IMR-90 (cell line): Measurements from ENCODE around the gene BHLHA15. TPM values are rescaled to one million over a fixed set of nuclear protein-coding genes. Genes with fewer than 3 reads are reported as not detected.

Source experiments
- ATAC-seq: fragments of 200-7000 bp; cut with Tn5 transposase; 2 replicates; pipeline ENCODE4 v1.9.1; 2020; ENCODE audit warnings: low read depth, mild to moderate bottlenecking, moderate library complexity
- BruUV-seq: library from RNA; stranded (reverse); fragments of 400-500 nt; replicated peaks from 2 replicates; lab custom pipeline; 2021; lab: Mats Ljungman, UMichigan
- CTCF ChIA-PET: fragments of 300-600 bp; formaldehyde crosslinking; extraction: SDS; loops from one replicate; lab custom pipeline; 2021; ENCODE audit warnings: antibody characterized with exemption; lab: Yijun Ruan, JAX
- POLR2A ChIA-PET: fragments of 300-600 bp; sonication (Branson Sonifier 250); formaldehyde crosslinking; loops from one replicate; lab custom pipeline; 2022; ENCODE audit warnings: antibody characterized with exemption; ENCODE audit not compliant: unreplicated experiment; lab: Charles Lee
- DNase-seq: peaks from one replicate; pipeline ENCODE4 v3.0.0; 2013
- H2AFZ ChIP-seq: replicated peaks from 2 replicates; pipeline ENCODE3; 2013; ENCODE audit warnings: low read length, mild to moderate bottlenecking; ENCODE audit not compliant: poor library complexity
- H2AK5ac ChIP-seq: 2 replicates; pipeline ENCODE4 v1.6.1; 2013; ENCODE audit warnings: low read depth, low read length, inconsistent platforms
- H2AK9ac ChIP-seq: replicated peaks from 2 replicates; pipeline ENCODE3; 2013; ENCODE audit warnings: mild to moderate bottlenecking, low read depth, low read length, moderate library complexity; ENCODE audit not compliant: poor library complexity
- H2BK120ac ChIP-seq: 2 replicates; pipeline ENCODE4 v1.6.1; 2013; ENCODE audit warnings: low read depth, low read length, inconsistent platforms
- H2BK15ac ChIP-seq: 3 replicates; pipeline ENCODE4 v1.6.1; 2013; ENCODE audit warnings: low read depth, low read length, inconsistent platforms
- H2BK20ac ChIP-seq: 2 replicates; pipeline ENCODE4 v1.6.1; 2013; ENCODE audit warnings: low read depth, mild to moderate bottlenecking, inconsistent platforms, low read length, moderate library complexity
- H2BK5ac ChIP-seq: 2 replicates; pipeline ENCODE4 v1.6.1; 2013; ENCODE audit warnings: mild to moderate bottlenecking, low read depth, low read length, inconsistent platforms; ENCODE audit not compliant: poor library complexity, severe bottlenecking
- H3K14ac ChIP-seq: replicated peaks from 2 replicates; pipeline ENCODE4 v1.6.1; 2013; ENCODE audit warnings: low read depth, low read length, inconsistent platforms
- H3K18ac ChIP-seq: 2 replicates; pipeline ENCODE4 v1.6.1; 2013; ENCODE audit warnings: low read depth, low read length, control low read depth
- H3K23ac ChIP-seq: 2 replicates; pipeline ENCODE4 v1.6.1; 2013; ENCODE audit warnings: low read depth, low read length, inconsistent platforms
- H3K27ac ChIP-seq: 2 replicates; pipeline ENCODE4 v1.5.1; 2013; ENCODE audit warnings: mild to moderate bottlenecking, control low read depth, low read length; ENCODE audit not compliant: insufficient read depth
- H3K27me3 ChIP-seq: 2 replicates; pipeline ENCODE4 v1.6.1; 2013; ENCODE audit warnings: low read length; ENCODE audit not compliant: control insufficient read depth, insufficient read depth
- H3K36me3 ChIP-seq: 2 replicates; pipeline ENCODE4 v1.6.1; 2013; ENCODE audit warnings: low read length, mixed read lengths; ENCODE audit not compliant: control insufficient read depth, insufficient read depth
- H3K4ac ChIP-seq: 2 replicates; pipeline ENCODE4 v1.6.1; 2013; ENCODE audit warnings: low read depth, low read length, inconsistent platforms
- H3K4me1 ChIP-seq: 2 replicates; pipeline ENCODE4 v1.6.1; 2013; ENCODE audit warnings: low read length, mixed read lengths; ENCODE audit not compliant: control insufficient read depth, insufficient read depth
- H3K4me2 ChIP-seq: 2 replicates; pipeline ENCODE4 v1.6.1; 2013; ENCODE audit warnings: low read depth, mild to moderate bottlenecking, control low read depth, low read length, moderate library complexity
- H3K4me3 ChIP-seq: 2 replicates; pipeline ENCODE4 v1.5.1; 2013; ENCODE audit warnings: low read depth, mild to moderate bottlenecking, control low read depth, low read length, moderate library complexity; ENCODE audit not compliant: insufficient read depth
- H3K56ac ChIP-seq: 2 replicates; pipeline ENCODE4 v1.6.1; 2013; ENCODE audit warnings: low read length, inconsistent platforms; ENCODE audit not compliant: insufficient read depth; ENCODE audit errors: extremely low read depth
- H3K79me1 ChIP-seq, 2 experiments: 2 replicates each; pipeline ENCODE4 v1.6.1; 2013; ENCODE audit warnings: low read length in 2 of 2, inconsistent platforms in 1 of 2, low read depth in 1 of 2
- H3K9ac ChIP-seq: 2 replicates; pipeline ENCODE4 v1.6.1; 2013; ENCODE audit warnings: low read depth, low read length, control low read depth
- H3K9me1 ChIP-seq: 2 replicates; pipeline ENCODE4 v1.6.1; 2013; ENCODE audit warnings: low read length, inconsistent platforms; ENCODE audit not compliant: insufficient read depth
- H3K9me3 ChIP-seq: 2 replicates; pipeline ENCODE4 v1.6.1; 2013; ENCODE audit warnings: low read length; ENCODE audit not compliant: control insufficient read depth, insufficient read depth
- H4K20me1 ChIP-seq: 2 replicates; pipeline ENCODE4 v1.6.1; 2013; ENCODE audit warnings: low read length, inconsistent platforms; ENCODE audit not compliant: insufficient read depth
- H4K5ac ChIP-seq: 2 replicates; pipeline ENCODE4 v1.6.1; 2013; ENCODE audit warnings: mild to moderate bottlenecking, low read depth, low read length, control low read depth
- H4K8ac ChIP-seq, 2 experiments: 2 replicates each; pipeline ENCODE4 v1.6.1; 2013; ENCODE audit warnings: low read depth in 2 of 2, low read length in 2 of 2, control low read depth in 1 of 2, inconsistent platforms in 1 of 2
- H4K91ac ChIP-seq: 2 replicates; pipeline ENCODE4 v1.6.1; 2013; ENCODE audit warnings: low read depth, low read length, inconsistent platforms; ENCODE audit not compliant: insufficient read depth
- MAZ ChIP-seq: IDR thresholded peaks from 2 replicates; pipeline ENCODE4 v1.6.1; 2012; ENCODE audit warnings: low read depth, mild to moderate bottlenecking, low read length, improper control_type of control experiment, moderate library complexity, borderline replicate concordance
- NFE2L2 ChIP-seq: fragments of 150-350 bp; IDR thresholded peaks from 2 replicates; pipeline ENCODE4 v1.6.1; 2016; ENCODE audit warnings: low read depth, mild to moderate bottlenecking, low read length
- RCOR1 ChIP-seq: IDR thresholded peaks from 2 replicates; pipeline ENCODE4 v1.6.1; 2012; ENCODE audit warnings: mild to moderate bottlenecking, low read length, improper control_type of control experiment; ENCODE audit not compliant: insufficient replicate concordance
- WGBS, 2 experiments: methylation state at CpG; one replicate each; pipeline versions ENCODE4 v1.1.5 to v1.1.7; 2013; ENCODE audit warnings: missing lambda C conversion rate in 2 of 2; ENCODE audit not compliant: insufficient read length in 1 of 2; ENCODE audit errors: extremely low coverage in 2 of 2; 5-methylcytosine and 5-hydroxymethylcytosine counted together
- dilution Hi-C: fragments of 300-500 bp; cut with HindIII; formaldehyde crosslinking; loops from one replicate; pipeline ENCODE4 v1.14.3; 2018; ENCODE audit warnings: low sequenced_read_pairs; ENCODE audit not compliant: unreplicated experiment
- in situ Hi-C: fragments of 300-500 bp; cut with MboI; formaldehyde crosslinking; loops from 3 replicates; pipeline ENCODE4 v1.14.3; 2019; ENCODE audit warnings: low sequenced_read_pairs, inconsistent platforms, mixed read lengths
- intact Hi-C: fragments of 100-400 bp; cut with micrococcal nuclease; formaldehyde crosslinking; loops from 2 replicates; pipeline ENCODE4 v1.10.0; 2022
- polyA plus RNA-seq, 3 experiments: library from polyadenylated mRNA; depleted of rRNA; stranded (reverse); fragments of >200 nt; gene quantifications; 2 replicates each; pipeline ENCODE4 v1.2.3, GENCODE V29; 2012; ENCODE audit warnings: low replicate concordance in 1 of 3
- total RNA-seq: library from RNA; depleted of rRNA; stranded (reverse); fragments of >200 nt; gene quantifications from 2 replicates; pipeline ENCODE4 v1.2.3, GENCODE V29; 2012
- TF ChIP-seq, protein P1 (sequence below): fragments of 150-350 bp; IDR thresholded peaks from 2 replicates; pipeline ENCODE4 v1.6.1; 2016; ENCODE audit warnings: low read depth, mild to moderate bottlenecking, low read length, moderate library complexity, borderline replicate concordance
- TF ChIP-seq, protein P2 (sequence below): fragments of 150-350 bp; IDR thresholded peaks from 2 replicates; pipeline ENCODE4 v1.6.1; 2017; ENCODE audit warnings: mild to moderate bottlenecking, antibody characterized with exemption, low read length, low read depth

BHLHA15 gene
- total and polyA plus RNA-seq, 2 of the 4 experiments (the other 2 are of a cell fraction), result not detected

DNA sequence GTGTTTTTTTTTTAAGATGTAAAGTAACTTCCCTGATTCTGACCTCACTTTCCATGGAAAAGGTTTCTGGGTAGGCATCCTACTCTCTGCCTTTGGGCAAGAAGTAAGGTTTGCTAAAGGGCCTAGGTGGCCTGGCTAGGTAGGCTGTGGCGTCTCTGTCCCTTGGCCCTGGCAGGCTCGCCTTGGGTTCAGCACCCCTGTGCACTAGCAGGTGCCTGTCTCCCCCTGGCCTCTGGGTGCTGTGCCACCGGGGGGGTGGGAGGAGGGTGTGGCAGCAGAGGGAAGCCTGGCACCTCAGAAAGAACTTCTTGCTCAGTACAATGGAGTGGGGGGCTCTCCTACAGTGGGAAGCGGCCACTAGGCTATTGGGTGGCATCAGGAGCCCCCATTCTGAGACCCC is 26.8 kb downstream of the BHLHA15 start:
- H4K8ac ChIP-seq, result no peak overlapping the region
- H4K20me1 ChIP-seq, result no peaks in the 10 kb centered on the region
- H2BK5ac ChIP-seq, result no peak overlapping the region
- in situ Hi-C loops (loop anchor here (10.0 kb wide), 1 partner anchor 213 kb away; no protein-coding TSS in a partner anchor), dilution Hi-C loops (no loop called here), intact Hi-C loops (no loop called here)
- H4K91ac ChIP-seq, result no peak overlapping the region
- TF ChIP-seq NFE2L2 (no peak), MAZ (no peak), RCOR1 (no peak)
- TF ChIP-seq, protein P1, sequence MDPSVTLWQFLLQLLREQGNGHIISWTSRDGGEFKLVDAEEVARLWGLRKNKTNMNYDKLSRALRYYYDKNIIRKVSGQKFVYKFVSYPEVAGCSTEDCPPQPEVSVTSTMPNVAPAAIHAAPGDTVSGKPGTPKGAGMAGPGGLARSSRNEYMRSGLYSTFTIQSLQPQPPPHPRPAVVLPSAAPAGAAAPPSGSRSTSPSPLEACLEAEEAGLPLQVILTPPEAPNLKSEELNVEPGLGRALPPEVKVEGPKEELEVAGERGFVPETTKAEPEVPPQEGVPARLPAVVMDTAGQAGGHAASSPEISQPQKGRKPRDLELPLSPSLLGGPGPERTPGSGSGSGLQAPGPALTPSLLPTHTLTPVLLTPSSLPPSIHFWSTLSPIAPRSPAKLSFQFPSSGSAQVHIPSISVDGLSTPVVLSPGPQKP, result no peak
- TF ChIP-seq, protein P2, sequence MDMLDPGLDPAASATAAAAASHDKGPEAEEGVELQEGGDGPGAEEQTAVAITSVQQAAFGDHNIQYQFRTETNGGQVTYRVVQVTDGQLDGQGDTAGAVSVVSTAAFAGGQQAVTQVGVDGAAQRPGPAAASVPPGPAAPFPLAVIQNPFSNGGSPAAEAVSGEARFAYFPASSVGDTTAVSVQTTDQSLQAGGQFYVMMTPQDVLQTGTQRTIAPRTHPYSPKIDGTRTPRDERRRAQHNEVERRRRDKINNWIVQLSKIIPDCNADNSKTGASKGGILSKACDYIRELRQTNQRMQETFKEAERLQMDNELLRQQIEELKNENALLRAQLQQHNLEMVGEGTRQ, result no peak
- no CpG with 5 or more reads among the region's 4 CpGs for WGBS, 2 experiments
- H2AFZ ChIP-seq, result no peak overlapping the region
- H3K9ac ChIP-seq, result no peak overlapping the region
- no peak overlapping the region for H2BK120ac ChIP-seq
- H3K18ac ChIP-seq, result no peak overlapping the region
- no peak overlapping the region for H3K56ac ChIP-seq
- no peak overlapping the region for H2AK5ac ChIP-seq
- CTCF ChIA-PET, result no interaction called here
- H3K4me2 ChIP-seq, result no peak overlapping the region
- no peak overlapping the region for H2AK9ac ChIP-seq
- H3K4me3 ChIP-seq, result no peak overlapping the region
- no peaks in the 10 kb centered on the region for H3K9me3 ChIP-seq
- H3K9me1 ChIP-seq, result peaks cover 4% of the 10 kb centered on the region; the same call in 1 of the 2 replicates
- H3K4ac ChIP-seq, result no peak overlapping the region
- H3K23ac ChIP-seq, result no peak overlapping the region
- ATAC-seq (no peak), DNase-seq (no peak)
- no peaks in the 10 kb centered on the region for H3K79me1 ChIP-seq
- H3K27ac ChIP-seq, result no peak overlapping the region
- no peak overlapping the region for H4K5ac ChIP-seq
- no peak overlapping the region for H3K14ac ChIP-seq
- H3K4me1 ChIP-seq, result no peaks in the 10 kb centered on the region
- no peak overlapping the region for H2BK20ac ChIP-seq
- no TSS peak for BruUV-seq
- no peaks in the 10 kb centered on the region for H3K27me3 ChIP-seq
- peaks cover 22% of the 10 kb centered on the region for H3K36me3 ChIP-seq
- H2BK15ac ChIP-seq, result no peak overlapping the region
- POLR2A ChIA-PET, result no interaction called here
